ENCODE measurements around the gene TMTC3. TPM values are rescaled to one million over a fixed set of nuclear protein-coding genes. Genes with fewer than 3 reads are reported as not detected.

The TMTC3 gene
- total and polyA plus RNA-seq, 2 of the 4 experiments (the other 2 are of a cell fraction): 3.7 to 44.3 TPM

GRCh38 chr12:88202500-88202899, 60.4 kb downstream of the TMTC3 start:
- Histone ChIP-seq H2BK5ac (ENCODE audit: low read depth, low read length, poor library complexity, severe bottlenecking) (no peak overlapping the region), H3K4me3 (ENCODE audit: insufficient read depth, low read depth, low read length) (no peak overlapping the region), H3K9me1 (ENCODE audit: insufficient read depth, low read length) (no peaks in the 10 kb centered on the region), H3K56ac (ENCODE audit: extremely low read depth, insufficient read depth, low read length) (no peak overlapping the region), H2BK120ac (ENCODE audit: low read depth, low read length) (no peak overlapping the region), H3K27me3 (ENCODE audit: control insufficient read depth, insufficient read depth, low read length) (no peaks in the 10 kb centered on the region), H3K9ac (ENCODE audit: low read depth, low read length) (no peak overlapping the region), H4K20me1 (ENCODE audit: insufficient read depth, low read length) (no peaks in the 10 kb centered on the region), H4K91ac (ENCODE audit: insufficient read depth, low read depth, low read length) (no peak overlapping the region), H3K36me3 (ENCODE audit: control insufficient read depth, insufficient read depth, low read length) (no peaks in the 10 kb centered on the region), H2AK5ac (ENCODE audit: low read depth, low read length) (no peak overlapping the region), H4K8ac (ENCODE audit: low read depth in 2 of 2, low read length in 2 of 2) (no peak overlapping the region), H3K4me1 (ENCODE audit: control insufficient read depth, insufficient read depth, low read length) (peaks cover 11% of the 10 kb centered on the region), H3K79me1 (ENCODE audit: low read depth in 1 of 2, low read length in 2 of 2) (no peaks in the 10 kb centered on the region), H2BK20ac (ENCODE audit: low read depth, low read length) (no peak overlapping the region), H3K27ac (ENCODE audit: insufficient read depth, low read length) (no peak overlapping the region), H3K14ac (replicated peaks; ENCODE audit: low read depth, low read length) (no peak overlapping the region), H2AFZ (replicated peaks; ENCODE audit: low read length, poor library complexity) (no peak overlapping the region), H2BK15ac (ENCODE audit: low read depth, low read length) (no peak overlapping the region), H4K5ac (ENCODE audit: low read depth, low read length) (no peak overlapping the region), H3K4me2 (ENCODE audit: low read depth, low read length) (no peak overlapping the region), H3K9me3 (ENCODE audit: control insufficient read depth, insufficient read depth, low read length) (no peaks in the 10 kb centered on the region), H3K18ac (ENCODE audit: low read depth, low read length) (no peak overlapping the region), H3K23ac (ENCODE audit: low read depth, low read length) (no peak overlapping the region), H3K4ac (ENCODE audit: low read depth, low read length) (no peak overlapping the region), H2AK9ac (replicated peaks; ENCODE audit: low read depth, low read length, poor library complexity) (no peak overlapping the region)
- dilution Hi-C loops (cut with HindIII; ENCODE audit: low sequenced_read_pairs, unreplicated experiment): no loop called here
- TF ChIP-seq FOS (IDR thresholded peaks at IDR 0.05; ENCODE audit: low read depth, low read length) (no peak), CHD1 (IDR thresholded peaks at IDR 0.05; ENCODE audit: low read depth, low read length) (no peak), RCOR1 (IDR thresholded peaks at IDR 0.05; ENCODE audit: insufficient replicate concordance, low read length) (no peak), RAD21 (IDR thresholded peaks at IDR 0.05; ENCODE audit: low read length) (no peak), NFE2L2 (IDR thresholded peaks at IDR 0.05; ENCODE audit: low read depth, low read length) (no peak), CEBPB (IDR thresholded peaks at IDR 0.05; ENCODE audit: low read depth, low read length) (no peak), MAFK (IDR thresholded peaks at IDR 0.05; ENCODE audit: low read depth, low read length) (no peak), RFX5 (IDR thresholded peaks at IDR 0.05; ENCODE audit: low read depth, low read length) (no peak), MXI1 (IDR thresholded peaks at IDR 0.05; ENCODE audit: borderline replicate concordance, low read depth, low read length) (no peak), ELK1 (IDR thresholded peaks at IDR 0.05; ENCODE audit: borderline replicate concordance, low read depth, low read length) (no peak), MAZ (IDR thresholded peaks at IDR 0.05; ENCODE audit: borderline replicate concordance, low read depth, low read length) (no peak), SMC3 (IDR thresholded peaks at IDR 0.05; ENCODE audit: low read depth, low read length) (no peak), USF2 (IDR thresholded peaks at IDR 0.05; ENCODE audit: low read depth, low read length) (no peak), CTCF (conservative IDR thresholded peaks at IDR 0.05; ENCODE audit: low read depth, low read length) (no peak), POLR2A (IDR thresholded peaks at IDR 0.05; ENCODE audit: low read depth, low read length) (no peak), BHLHE40 (IDR thresholded peaks at IDR 0.05; ENCODE audit: low read depth, low read length) (no peak)
- no TSS peak for BruUV-seq (replicated peaks)
- CTCF ChIA-PET: no interaction called here
- WGBS, 2 experiments (ENCODE audit: extremely low coverage in 2 of 2, insufficient read length in 1 of 2): no CpG with 5 or more reads among the region's 2 CpGs
- DNase-seq: peak; percentile 13
- intact Hi-C loops (cut with micrococcal nuclease): no loop called here
- POLR2A ChIA-PET (ENCODE audit: unreplicated experiment): no interaction called here
- no peak for ATAC-seq (ENCODE audit: low read depth)
- in situ Hi-C loops (cut with MboI; ENCODE audit: low sequenced_read_pairs): no loop called here

Measured in IMR-90 (cell line).